Measurements from ENCODE around the gene IGSF22.

The IGSF22 gene

GRCh38 chr11:18741783-18742182 lies 15.8 kb upstream of the IGSF22 start:
- in situ Hi-C loops (cut with MboI; ENCODE audit: low sequenced_read_pairs, unreplicated experiment): loop anchor here (25.0 kb wide), 1 partner anchor 504 kb away; the partner anchor contains the start of genes SAA2 and SAA4
- no peak for DNase-seq (ENCODE audit: low spot score)
- no peak for TF ChIP-seq CTCF (IDR thresholded peaks at IDR 0.05; ENCODE audit: borderline replicate concordance, control extremely low read depth, extremely low read depth, insufficient read depth, missing control alignments)

GRCh38 chr11:18739685-18740084 lies 13.7 kb upstream of the IGSF22 start:
- no peak for TF ChIP-seq CTCF (IDR thresholded peaks at IDR 0.05; ENCODE audit: borderline replicate concordance, control extremely low read depth, extremely low read depth, insufficient read depth, missing control alignments)
- in situ Hi-C loops (cut with MboI; ENCODE audit: low sequenced_read_pairs, unreplicated experiment): loop anchor here (10.0 to 25.0 kb wide), 2 partner anchors 185 to 502 kb away; partner anchors contain the start of genes SAA2 and SAA4
- DNase-seq (ENCODE audit: low spot score): no peak

- DNase-seq (ENCODE audit: low spot score): no peak
- TF ChIP-seq CTCF (IDR thresholded peaks at IDR 0.05; ENCODE audit: borderline replicate concordance, control extremely low read depth, extremely low read depth, insufficient read depth, missing control alignments): no peak
- in situ Hi-C loops (cut with MboI; ENCODE audit: low sequenced_read_pairs, unreplicated experiment): loop anchor here (10.0 to 25.0 kb wide), 2 partner anchors 183 to 500 kb away; partner anchors contain the start of genes SAA2 and SAA4
These were observed 11.7 kb upstream of the IGSF22 start for GRCh38 chr11:18737642-18738041.

- in situ Hi-C loops (cut with MboI; ENCODE audit: low sequenced_read_pairs, unreplicated experiment): loop anchor here (10.0 to 25.0 kb wide), 2 partner anchors 182 to 499 kb away; partner anchors contain the start of genes SAA2 and SAA4
- TF ChIP-seq CTCF (IDR thresholded peaks at IDR 0.05; ENCODE audit: borderline replicate concordance, control extremely low read depth, extremely low read depth, insufficient read depth, missing control alignments): no peak
- no peak for DNase-seq (ENCODE audit: low spot score)
These were observed 10.7 kb upstream of the IGSF22 start for GRCh38 chr11:18736590-18737148.

- DNase-seq (ENCODE audit: low spot score): no peak
- in situ Hi-C loops (cut with MboI; ENCODE audit: low sequenced_read_pairs, unreplicated experiment): loop anchor here (10.0 to 25.0 kb wide), 2 partner anchors 178 to 496 kb away; partner anchors contain the start of genes SAA2 and SAA4
- no peak for TF ChIP-seq CTCF (IDR thresholded peaks at IDR 0.05; ENCODE audit: borderline replicate concordance, control extremely low read depth, extremely low read depth, insufficient read depth, missing control alignments)
These were observed 7.2 kb upstream of the IGSF22 start for GRCh38 chr11:18733202-18733601.

- in situ Hi-C loops (cut with MboI; ENCODE audit: low sequenced_read_pairs, unreplicated experiment): loop anchor here (10.0 to 25.0 kb wide), 2 partner anchors 177 to 495 kb away; partner anchors contain the start of genes SAA2 and SAA4
- peak; percentile 79 for DNase-seq (ENCODE audit: low spot score)
- peak; percentile 98 for TF ChIP-seq CTCF (IDR thresholded peaks at IDR 0.05; ENCODE audit: borderline replicate concordance, control extremely low read depth, extremely low read depth, insufficient read depth, missing control alignments)
These were observed 6.2 kb upstream of the IGSF22 start for GRCh38 chr11:18731949-18732821.

All from GM13976 (cell line).